Measurements from ENCODE around the gene C1QB. TPM values are rescaled to one million over a fixed set of nuclear protein-coding genes. Genes with fewer than 3 reads are reported as not detected.

C1QB gene
- total RNA-seq, 1 experiment from 2014 or later, result not detected

DNA sequence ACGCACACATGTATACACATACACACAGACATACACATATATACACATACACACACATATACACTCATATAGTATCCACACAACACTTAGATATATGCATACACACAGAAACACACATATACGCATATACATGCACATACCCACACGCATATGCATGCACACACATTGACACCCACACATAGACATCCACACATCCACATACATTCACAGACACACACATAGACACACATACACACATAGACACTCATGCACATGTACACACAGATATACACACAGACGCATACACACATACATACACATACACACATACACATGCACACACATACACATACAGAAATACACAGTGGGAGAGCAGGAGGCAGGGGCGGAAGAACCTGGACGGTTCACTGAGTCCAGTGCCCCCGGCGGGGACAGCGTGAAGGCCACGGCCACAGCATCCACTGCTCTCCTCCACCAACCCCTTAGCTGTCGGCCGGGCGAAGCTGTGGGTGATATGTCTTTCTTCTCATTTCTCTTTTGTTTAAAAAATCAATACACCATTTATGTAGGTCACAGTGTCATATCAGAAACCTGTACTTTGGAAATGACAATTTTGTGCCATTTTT, 2.8 kb upstream of the C1QB start:
- CTCF ChIA-PET, result no interaction called here

GRCh38 chr1:22651941-22652856, 837 bp upstream of the C1QB start:
- no peak overlapping the region for H3K27ac ChIP-seq
- TF ChIP-seq EZH2 (IDR thresholded peaks at IDR 0.05; ENCODE audit: low read depth), result no peak
- TF ChIP-seq CTCF (conservative IDR thresholded peaks at IDR 0.05), result no peak
- H3K9me2 ChIP-seq (ENCODE audit: insufficient read depth), result no peaks in the 10 kb centered on the region
- H3K4me2 ChIP-seq, result no peak overlapping the region
- H3K79me2 ChIP-seq (ENCODE audit: low read depth), result no peaks in the 10 kb centered on the region
- H3K27me3 ChIP-seq (ENCODE audit: insufficient read depth, low read depth), result peaks cover 27% of the 10 kb centered on the region
- no TSS peak for BruUV-seq (replicated peaks)
- ChIA-PET POLR2A (ENCODE audit: unreplicated experiment) (no interaction called here), CTCF (interaction anchor here (0.7 kb wide), 2 partner anchors 80 to 210 kb away, joined by 4 read pairs; no protein-coding TSS in a partner anchor)
- no peaks in the 10 kb centered on the region for H4K20me1 ChIP-seq (ENCODE audit: insufficient read depth)
- H3F3A ChIP-seq (ENCODE audit: insufficient read depth, low read depth), result no peaks in the 10 kb centered on the region
- H3K36me3 ChIP-seq (ENCODE audit: low read depth), result no peaks in the 10 kb centered on the region
- no peaks in the 10 kb centered on the region for H3K4me1 ChIP-seq (replicated peaks; ENCODE audit: insufficient read depth)
- DNase-seq, result no peak
- H3K4me3 ChIP-seq, result no peak overlapping the region
- intact Hi-C loops (cut with micrococcal nuclease; ENCODE audit: unreplicated experiment), result no loop called here
- H3K9me3 ChIP-seq (ENCODE audit: insufficient read depth, low read depth), result no peaks in the 10 kb centered on the region
- no peak overlapping the region for H2AFZ ChIP-seq

More for the DNA sequence above, 2.8 kb upstream of the C1QB start:
- Histone ChIP-seq H4K20me1 (ENCODE audit: insufficient read depth) (no peaks in the 10 kb centered on the region), H2AFZ (no peak overlapping the region), H3F3A (ENCODE audit: insufficient read depth, low read depth) (no peaks in the 10 kb centered on the region), H3K9me3 (ENCODE audit: insufficient read depth, low read depth) (no peaks in the 10 kb centered on the region), H3K27me3 (ENCODE audit: insufficient read depth, low read depth) (peaks cover 9% of the 10 kb centered on the region), H3K27ac (no peak overlapping the region), H3K4me3 (no peak overlapping the region), H3K79me2 (ENCODE audit: low read depth) (no peaks in the 10 kb centered on the region), H3K36me3 (ENCODE audit: low read depth) (no peaks in the 10 kb centered on the region), H3K4me2 (no peak overlapping the region), H3K9me2 (ENCODE audit: insufficient read depth) (no peaks in the 10 kb centered on the region), H3K4me1 (replicated peaks; ENCODE audit: insufficient read depth) (peaks cover 13% of the 10 kb centered on the region)
- BruUV-seq (replicated peaks), result no TSS peak
- DNase-seq, result no peak
- POLR2A ChIA-PET (ENCODE audit: unreplicated experiment), result no interaction called here
- intact Hi-C loops (cut with micrococcal nuclease; ENCODE audit: unreplicated experiment), result no loop called here
- no peak for TF ChIP-seq CTCF (conservative IDR thresholded peaks at IDR 0.05)
- no peak for TF ChIP-seq EZH2 (IDR thresholded peaks at IDR 0.05; ENCODE audit: low read depth)

GRCh38 chr1:22654692-22655091, 1.7 kb downstream of the C1QB start:
- ChIA-PET POLR2A (ENCODE audit: unreplicated experiment) (no interaction called here), CTCF (interaction anchor here (0.6 kb wide), 1 partner anchor 214 kb away, joined by 3 read pairs; no protein-coding TSS in a partner anchor)
- H3K9me2 ChIP-seq (ENCODE audit: insufficient read depth), result no peaks in the 10 kb centered on the region
- no peak for TF ChIP-seq EZH2 (IDR thresholded peaks at IDR 0.05; ENCODE audit: low read depth)
- TF ChIP-seq CTCF (conservative IDR thresholded peaks at IDR 0.05), result no peak
- no peak for DNase-seq
- no peak overlapping the region for H3K27ac ChIP-seq
- H4K20me1 ChIP-seq (ENCODE audit: insufficient read depth), result no peaks in the 10 kb centered on the region
- BruUV-seq (replicated peaks), result no TSS peak
- no peaks in the 10 kb centered on the region for H3K9me3 ChIP-seq (ENCODE audit: insufficient read depth, low read depth)
- H3K4me2 ChIP-seq, result no peak overlapping the region
- intact Hi-C loops (cut with micrococcal nuclease; ENCODE audit: unreplicated experiment), result no loop called here
- H3K79me2 ChIP-seq (ENCODE audit: low read depth), result no peaks in the 10 kb centered on the region
- H3K4me1 ChIP-seq (replicated peaks; ENCODE audit: insufficient read depth), result no peaks in the 10 kb centered on the region
- peaks cover 37% of the 10 kb centered on the region for H3K27me3 ChIP-seq (ENCODE audit: insufficient read depth, low read depth)
- H3F3A ChIP-seq (ENCODE audit: insufficient read depth, low read depth), result no peaks in the 10 kb centered on the region
- no peaks in the 10 kb centered on the region for H3K36me3 ChIP-seq (ENCODE audit: low read depth)
- no peak overlapping the region for H3K4me3 ChIP-seq
- no peak overlapping the region for H2AFZ ChIP-seq
